Measurements from ENCODE around the gene SMURF1. TPM values are rescaled to one million over a fixed set of nuclear protein-coding genes. Genes with fewer than 3 reads are reported as not detected.
A peak's percentile ranks its signal among the peaks of the same experiment; 100 is the strongest.

The SMURF1 gene
- total RNA-seq, 1 donor: 22.6 TPM

DNA sequence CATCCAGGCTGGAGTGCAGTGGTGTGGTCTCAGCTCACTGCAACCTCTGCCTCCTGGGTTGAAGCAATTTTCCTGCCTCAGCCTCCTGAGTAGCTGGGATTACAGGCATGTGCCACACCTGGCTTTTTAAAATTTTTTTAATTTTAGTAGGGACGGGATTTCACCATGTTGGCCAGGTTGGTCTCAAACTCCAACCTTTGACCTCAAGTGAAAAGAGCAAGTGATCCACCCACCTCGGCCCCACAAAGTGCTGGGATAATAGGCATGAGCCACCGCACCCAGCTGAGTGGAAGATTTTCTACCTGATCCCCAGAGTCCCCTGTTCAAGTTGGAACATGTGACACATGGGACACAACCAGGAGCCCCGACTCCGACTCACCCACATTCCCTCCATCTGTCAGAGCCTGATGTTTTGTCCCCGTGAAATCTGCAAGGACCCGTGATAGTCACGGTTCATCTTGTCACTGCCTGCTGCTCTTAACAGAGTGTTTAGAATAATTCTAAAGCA lies 104.5 kb downstream of the SMURF1 start:
- no peak overlapping the region for H3K4me3 ChIP-seq (ENCODE audit: low read depth, low read length)
- TF ChIP-seq CTCF (IDR thresholded peaks at IDR 0.05; ENCODE audit: insufficient read depth, low read length): no peak
- DNase-seq (ENCODE audit: low read depth): no peak

DNA sequence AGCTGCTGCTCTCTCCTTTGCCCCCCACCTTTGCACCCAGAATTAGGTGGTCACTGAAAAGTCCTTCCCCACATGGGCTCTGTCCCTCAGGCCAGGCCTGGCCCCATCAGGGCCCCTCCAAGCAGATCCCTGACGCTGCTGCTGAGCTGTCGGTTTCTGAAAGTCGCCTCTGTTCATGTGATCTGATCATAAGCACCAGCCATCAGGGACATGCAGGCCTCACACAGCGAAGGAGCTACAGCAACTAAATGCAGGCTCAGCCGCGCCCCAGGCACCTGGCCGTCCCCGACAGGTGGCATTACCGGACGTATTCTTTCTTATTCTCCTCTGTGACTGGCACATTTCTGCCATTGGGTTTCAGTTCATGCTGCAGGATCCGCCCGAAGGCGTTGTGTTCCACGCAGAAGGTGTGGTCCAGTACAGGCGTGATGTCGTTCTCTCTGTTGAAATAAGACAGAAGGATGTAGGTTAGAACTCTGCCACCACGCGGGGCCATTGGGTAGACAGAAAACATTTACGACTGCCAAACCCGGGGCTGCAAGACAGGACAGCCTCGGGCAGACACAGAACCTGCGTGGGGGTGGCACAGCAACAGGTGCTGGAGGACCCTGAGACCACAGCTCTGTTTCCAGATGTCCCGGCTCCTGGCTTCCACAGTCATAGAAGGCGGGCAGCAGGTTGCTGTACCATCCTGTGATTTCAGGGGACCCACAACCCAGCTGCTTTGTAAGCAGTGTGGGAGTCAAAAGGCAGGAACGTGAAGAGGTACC lies 105.6 kb downstream of the SMURF1 start:
- H3K4me3 ChIP-seq (ENCODE audit: low read depth, low read length): no peak overlapping the region
- TF ChIP-seq CTCF (IDR thresholded peaks at IDR 0.05; ENCODE audit: insufficient read depth, low read length): no peak
- DNase-seq (ENCODE audit: low read depth): no peak

GRCh38 chr7:99037327-99037940 lies 106.5 kb downstream of the SMURF1 start:
- H3K4me3 ChIP-seq (ENCODE audit: low read depth, low read length): no peak overlapping the region
- TF ChIP-seq CTCF (IDR thresholded peaks at IDR 0.05; ENCODE audit: insufficient read depth, low read length): no peak
- no peak for DNase-seq (ENCODE audit: low read depth)

GRCh38 chr7:99036546-99037111 lies 107.3 kb downstream of the SMURF1 start:
- H3K4me3 ChIP-seq (ENCODE audit: low read depth, low read length): no peak overlapping the region
- peak; percentile 96 for DNase-seq (ENCODE audit: low read depth)
- peak; percentile 52 for TF ChIP-seq CTCF (IDR thresholded peaks at IDR 0.05; ENCODE audit: insufficient read depth, low read length)

- no peak for TF ChIP-seq CTCF (IDR thresholded peaks at IDR 0.05; ENCODE audit: insufficient read depth, low read length)
- no peak overlapping the region for H3K4me3 ChIP-seq (ENCODE audit: low read depth, low read length)
- DNase-seq (ENCODE audit: low read depth): no peak
Measured at GRCh38 chr7:99035723-99036545, 108.0 kb downstream of the SMURF1 start.

DNA sequence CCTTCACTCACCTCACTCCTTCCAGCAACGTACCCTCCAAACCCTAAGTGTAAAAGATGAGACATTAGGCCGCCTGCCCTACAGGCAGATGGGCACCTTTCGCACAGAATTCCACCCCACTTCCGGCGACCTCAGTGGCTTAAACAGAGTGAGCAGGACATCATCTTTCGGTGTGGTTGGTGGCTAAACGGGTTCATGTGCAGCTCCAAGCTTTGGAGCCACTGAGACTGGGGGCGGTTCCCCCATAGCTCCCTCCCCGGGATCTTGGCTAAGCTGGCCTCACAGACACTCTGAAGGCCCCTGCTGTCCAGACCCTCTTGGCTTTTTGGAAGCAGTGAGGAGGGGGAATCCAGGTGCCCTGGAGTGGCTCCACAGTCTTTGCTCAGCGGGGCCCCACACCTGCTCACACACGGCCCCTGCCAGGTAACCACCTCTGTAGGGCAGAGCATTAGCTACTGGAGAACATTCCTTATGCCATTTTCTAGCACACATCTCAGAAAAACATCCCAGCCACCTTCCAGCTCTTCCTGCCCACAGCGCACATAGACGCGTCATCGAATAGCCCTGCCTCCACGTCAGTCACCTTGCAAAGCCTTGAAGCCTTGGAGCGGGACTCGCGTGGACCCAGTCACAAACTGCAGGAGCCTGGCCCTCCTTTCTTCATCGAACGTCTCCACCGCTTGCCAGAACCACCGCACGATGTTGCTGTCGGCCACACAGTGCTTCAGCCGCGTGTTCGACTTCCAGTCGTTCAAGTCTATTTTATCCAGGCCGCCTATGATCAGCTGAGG lies 108.8 kb downstream of the SMURF1 start:
- DNase-seq (ENCODE audit: low read depth): no peak
- H3K4me3 ChIP-seq (ENCODE audit: low read depth, low read length): no peak overlapping the region
- no peak for TF ChIP-seq CTCF (IDR thresholded peaks at IDR 0.05; ENCODE audit: insufficient read depth, low read length)

Data from fibroblast of the aortic adventitia (primary cell).